ENCODE results near the gene CEP250.
"Not testable (repeated sequence)": the region's sequence is repeated elsewhere in the genome, so short reads cannot be mapped to it uniquely, and the experiment has no call there.

The CEP250 gene

GRCh38 chr20:35527122-35527769 lies 71.8 kb downstream of the CEP250 start:
- no peak for DNase-seq

GRCh38 chr20:35529552-35529951 lies 74.2 kb downstream of the CEP250 start, which contains the start of gene C20orf173:
C20orf173 (minus strand) TSS chr20:35529652; CDS start chr20:35529373, 279 bp downstream.
- DNase-seq: no peak

- DNase-seq: no peak
Observed at GRCh38 chr20:35539756-35540212, 84.4 kb downstream of the CEP250 start.

DNA sequence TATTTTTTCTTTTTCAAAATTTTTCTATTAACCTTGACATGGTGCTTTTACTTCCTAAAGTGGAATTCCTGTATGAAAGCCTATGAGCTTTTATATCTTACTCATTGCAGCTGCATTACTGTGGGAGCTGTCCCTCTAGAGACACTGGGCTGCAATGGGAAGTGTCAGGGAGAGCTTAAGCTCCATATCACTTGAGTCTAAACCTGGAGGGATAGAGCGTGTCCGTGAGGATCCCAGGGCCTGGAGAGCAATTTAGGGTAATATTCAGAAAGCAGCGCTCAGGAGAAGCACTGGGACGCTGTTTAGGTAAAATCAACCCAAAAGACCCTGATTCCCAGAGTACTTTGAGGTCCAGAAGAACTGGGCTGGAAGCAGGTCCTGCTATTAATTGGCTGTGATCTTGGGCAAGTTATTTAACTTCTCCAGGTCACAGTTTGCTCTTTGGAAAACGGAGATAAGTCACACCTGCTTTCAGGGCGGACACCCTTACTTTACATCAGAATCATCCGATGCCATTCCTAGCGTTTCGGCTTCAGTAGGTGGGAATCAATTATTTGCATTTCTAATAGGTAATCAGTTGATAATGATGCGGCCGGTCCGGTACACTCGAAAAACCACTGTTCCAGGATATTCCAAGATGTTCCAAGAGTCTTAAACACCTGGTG lies 85.9 kb downstream of the CEP250 start:
- no peak for DNase-seq

GRCh38 chr20:35541783-35542662 lies 86.6 kb downstream of the CEP250 start, which contains the start of gene ERGIC3:
ERGIC3 (plus strand) TSS chr20:35542078; CDS start chr20:35542098, 20 bp downstream.
- peak; percentile 96 for DNase-seq

- no peak for DNase-seq
Observed at GRCh38 chr20:35542990-35543389, 87.6 kb downstream of the CEP250 start.

DNA sequence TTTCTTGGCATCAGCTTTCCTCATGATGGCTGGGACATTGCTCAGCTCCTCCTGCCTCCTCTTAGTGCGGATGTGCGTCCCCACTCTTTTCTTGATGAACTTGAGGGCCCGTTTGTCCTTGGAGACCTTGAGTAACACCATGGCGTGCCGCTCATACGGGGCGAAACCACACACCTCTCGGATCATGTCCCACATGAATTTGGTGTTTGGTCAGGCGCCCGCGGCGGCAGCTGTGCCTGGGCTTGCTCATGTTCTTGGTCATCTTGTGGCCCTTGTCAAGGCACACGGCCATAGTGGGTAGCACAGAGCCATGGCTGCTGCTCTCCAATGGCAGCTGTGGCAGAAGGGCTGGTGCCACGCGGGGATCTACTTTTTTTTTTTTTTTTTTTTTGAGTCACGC lies 89.0 kb downstream of the CEP250 start:
- no peak for DNase-seq

- DNase-seq: not testable (repeated sequence)
Observed at GRCh38 chr20:35544941-35545340, 89.5 kb downstream of the CEP250 start.

- no peak for DNase-seq
Observed at GRCh38 chr20:35546127-35546526, 90.7 kb downstream of the CEP250 start.

DNA sequence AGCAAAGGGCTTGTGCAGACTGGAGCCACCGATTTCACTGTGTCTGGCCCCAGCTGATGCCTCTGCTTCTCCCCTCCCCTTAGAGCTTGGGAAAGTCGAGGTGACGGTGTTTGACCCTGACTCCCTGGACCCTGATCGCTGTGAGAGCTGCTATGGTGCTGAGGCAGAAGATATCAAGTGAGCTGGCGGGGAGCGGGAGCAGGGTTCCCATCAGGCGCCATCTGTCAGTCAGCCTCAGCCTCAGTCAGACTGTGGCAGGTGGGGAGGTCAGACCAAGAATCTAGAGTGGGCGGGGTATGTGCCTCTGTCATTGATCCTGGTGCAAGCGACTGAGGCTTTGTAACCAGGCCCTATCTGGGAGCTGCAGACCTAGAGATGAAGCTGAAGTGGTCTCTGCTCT lies 91.9 kb downstream of the CEP250 start:
- DNase-seq: no peak

DNA sequence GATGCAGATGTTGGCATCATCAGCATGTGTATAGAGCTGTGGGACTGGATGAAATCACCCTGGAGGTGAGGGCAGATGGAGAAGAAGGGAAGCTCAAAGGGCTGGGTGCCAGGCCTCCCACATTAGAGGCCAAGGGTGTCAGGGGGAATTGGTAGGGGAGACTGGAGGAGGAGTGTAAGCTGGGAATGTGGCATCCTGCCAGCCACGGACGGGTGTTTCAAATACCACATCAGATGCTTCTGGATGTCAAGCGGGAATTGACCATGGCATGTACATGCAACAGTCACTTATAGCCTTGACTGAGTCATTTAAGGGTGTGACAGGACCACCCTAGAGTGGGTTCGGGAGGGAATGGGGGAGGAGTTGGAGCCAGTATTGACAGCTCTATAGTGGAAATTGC lies 96.1 kb downstream of the CEP250 start:
- no peak for DNase-seq

DNA sequence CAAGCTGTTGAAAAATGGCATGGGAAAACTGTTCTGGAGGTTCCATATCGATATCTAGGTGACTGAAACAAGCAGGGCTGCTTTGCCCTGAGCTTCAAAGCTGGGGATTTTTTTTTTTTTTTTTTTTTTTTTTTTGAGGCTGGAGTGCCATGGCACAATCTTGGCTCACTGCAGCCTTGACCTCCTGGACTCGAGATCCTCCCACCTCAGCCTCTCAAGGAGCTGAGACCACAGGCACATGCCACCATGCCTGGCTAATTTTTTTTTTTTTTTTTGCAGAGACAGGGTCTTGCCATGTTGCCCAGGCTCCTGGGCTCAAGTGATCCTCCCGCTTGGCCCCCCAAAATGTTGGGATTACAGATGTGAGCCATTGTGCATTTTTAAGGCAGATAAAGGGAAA lies 97.5 kb downstream of the CEP250 start:
- DNase-seq: no peak

GRCh38 chr20:35555461-35555860 lies 100.1 kb downstream of the CEP250 start:
- DNase-seq: not testable (repeated sequence)

DNA sequence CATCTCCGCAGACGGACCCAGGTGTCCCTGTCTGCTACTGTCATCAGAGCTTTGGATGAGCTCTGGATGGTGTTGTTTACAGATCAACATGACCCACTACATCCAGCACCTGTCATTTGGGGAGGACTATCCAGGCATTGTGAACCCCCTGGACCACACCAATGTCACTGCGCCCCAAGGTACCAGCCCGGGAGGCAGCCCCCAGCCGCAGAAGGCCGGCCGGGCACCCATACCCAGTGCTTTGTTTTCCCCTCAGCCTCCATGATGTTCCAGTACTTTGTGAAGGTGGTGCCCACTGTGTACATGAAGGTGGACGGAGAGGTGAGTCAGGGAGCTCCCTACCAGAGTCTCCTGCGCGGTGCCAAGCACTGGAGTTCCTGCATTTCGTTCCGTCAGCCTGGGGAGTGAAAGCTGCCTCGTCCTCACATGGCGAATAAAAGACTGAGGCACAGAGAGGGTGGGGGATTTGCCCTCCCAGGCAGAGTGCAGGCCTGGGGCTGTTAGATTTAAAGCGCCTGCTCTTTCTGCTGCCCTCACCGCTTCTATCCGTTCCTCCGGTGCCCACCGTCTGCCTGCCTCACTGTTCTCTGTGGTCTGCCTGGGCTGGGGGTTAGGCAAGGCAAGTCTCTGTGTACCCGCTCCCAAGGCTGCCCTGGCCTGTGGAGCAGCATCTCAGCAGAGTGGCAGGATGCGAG lies 100.7 kb downstream of the CEP250 start:
- DNase-seq: no peak

DNA sequence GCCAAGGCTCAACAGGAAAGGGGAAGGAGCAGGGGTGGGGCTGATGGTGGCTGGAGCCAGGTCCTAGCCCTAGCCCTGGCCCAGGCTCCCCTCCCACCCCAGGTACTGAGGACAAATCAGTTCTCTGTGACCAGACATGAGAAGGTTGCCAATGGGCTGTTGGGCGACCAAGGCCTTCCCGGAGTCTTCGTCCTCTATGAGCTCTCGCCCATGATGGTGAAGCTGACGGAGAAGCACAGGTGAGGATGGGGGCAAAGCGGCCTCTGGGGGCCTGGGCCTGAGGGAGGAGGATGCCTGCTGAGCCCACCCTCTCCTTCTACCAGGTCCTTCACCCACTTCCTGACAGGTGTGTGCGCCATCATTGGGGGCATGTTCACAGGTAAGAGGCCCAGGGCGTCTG lies 101.5 kb downstream of the CEP250 start:
- DNase-seq: no peak

DNA sequence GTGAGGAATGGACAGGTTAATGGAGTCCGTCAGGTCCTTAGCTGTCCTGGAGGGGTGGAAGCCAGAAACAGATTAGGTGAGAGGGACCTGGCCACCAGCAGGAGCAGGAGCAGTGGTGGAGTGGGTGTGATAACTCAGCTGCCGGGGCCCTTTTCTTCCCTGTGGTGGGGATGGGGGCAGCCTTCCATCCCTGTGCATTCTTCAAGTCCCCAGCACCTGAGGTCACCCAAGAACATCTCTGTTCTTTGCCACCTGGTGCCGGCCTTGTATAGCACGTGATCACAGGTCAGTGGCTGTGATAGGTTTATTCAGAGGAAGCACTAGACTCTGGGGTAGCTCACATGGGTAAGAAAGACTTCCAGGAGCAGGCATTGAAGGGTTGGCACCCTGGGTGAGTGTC lies 103.1 kb downstream of the CEP250 start:
- DNase-seq: no peak

DNA sequence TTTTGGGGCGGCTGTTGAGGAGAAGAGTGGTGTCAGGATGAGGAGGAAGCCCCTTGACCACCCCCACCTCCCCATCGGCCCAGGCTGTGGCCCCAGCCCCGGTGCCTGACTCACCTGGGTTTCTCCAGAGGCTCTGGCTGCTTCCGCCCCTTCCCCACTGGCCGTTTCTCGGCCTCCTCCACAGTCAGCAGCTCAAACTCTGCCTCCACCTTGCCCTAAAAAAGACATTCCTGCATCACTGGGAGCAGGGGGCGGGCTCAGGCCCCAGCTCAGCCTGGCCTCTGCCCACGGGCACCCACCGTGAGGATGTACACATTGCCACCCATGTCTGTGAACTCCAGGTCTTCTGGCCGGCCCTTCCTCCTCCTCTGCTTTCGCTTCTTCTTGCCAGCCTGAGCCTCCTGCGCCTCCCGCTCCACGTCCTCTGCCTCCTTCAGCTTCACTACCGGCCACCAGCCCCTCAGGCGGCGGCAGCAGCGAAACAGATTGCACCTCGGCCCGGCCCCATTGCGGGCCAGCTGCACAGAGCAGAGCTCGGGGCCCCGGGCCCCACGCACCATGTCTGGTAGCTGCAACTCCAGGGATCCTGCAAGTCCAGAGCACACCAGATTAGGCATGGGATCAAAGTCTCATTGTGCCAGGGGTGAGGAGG lies 103.8 kb downstream of the CEP250 start:
- DNase-seq: no peak

- DNase-seq: no peak
Observed at GRCh38 chr20:35560105-35560511, 104.7 kb downstream of the CEP250 start.

GRCh38 chr20:35560541-35560940 lies 105.1 kb downstream of the CEP250 start:
- DNase-seq: no peak

DNA sequence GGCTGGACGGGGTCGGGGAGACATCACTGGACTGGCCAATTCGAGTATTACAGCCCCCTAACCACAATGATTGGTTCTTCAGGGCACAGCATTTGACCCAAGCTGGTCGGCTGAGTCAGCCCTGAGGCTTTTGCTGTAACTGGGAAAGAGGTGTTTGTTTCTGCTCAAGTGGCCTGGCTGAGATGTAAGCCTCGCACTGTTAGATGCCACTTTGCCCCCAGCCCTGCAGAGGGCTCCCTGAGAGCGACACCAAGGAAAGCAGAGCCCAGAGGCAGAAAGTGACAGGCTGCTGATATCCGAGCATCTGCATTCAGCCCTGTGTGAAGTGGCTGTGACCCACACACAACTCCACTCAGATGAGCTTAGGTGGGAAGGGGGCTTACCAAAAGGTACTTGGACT lies 105.9 kb downstream of the CEP250 start:
- DNase-seq: peak; percentile 74

GRCh38 chr20:35561671-35562070 lies 106.3 kb downstream of the CEP250 start:
- DNase-seq: no peak

GRCh38 chr20:35562541-35563110 lies 107.2 kb downstream of the CEP250 start:
- no peak for DNase-seq

All from HCEC 1CT (cell line).